ENCODE results near the gene SEC14L5. TPM values are rescaled to one million over a fixed set of nuclear protein-coding genes. Genes with fewer than 3 reads are reported as not detected.

SEC14L5 gene
- total and polyA plus RNA-seq, 10 of the 15 experiments (the other 5 are each of a cell fraction or from before 2014, with no cell fraction given): 0.01 TPM; not detected in 9

GRCh38 chr16:5040451-5040850 lies 82.3 kb downstream of the SEC14L5 start (continued):
- no peak for TF ChIP-seq ZBTB11 (CRISPR knock-in tag; IDR thresholded peaks at IDR 0.05)
- no peak for TF ChIP-seq MYB (IDR thresholded peaks at IDR 0.05; ENCODE audit: borderline replicate concordance, low read depth, low read length)
- no peak for TF ChIP-seq ATF3 (IDR thresholded peaks at IDR 0.05; ENCODE audit: borderline replicate concordance, extremely low read depth, low read depth, low read length)
- no peak for TF ChIP-seq EZH2 (IDR thresholded peaks at IDR 0.05; ENCODE audit: borderline replicate concordance, control insufficient read depth, low read depth, low read length)
- TF ChIP-seq WRNIP1 (IDR thresholded peaks at IDR 0.05; ENCODE audit: borderline replicate concordance, low read depth, low read length): no peak
- no peak for TF ChIP-seq CBX5 (IDR thresholded peaks at IDR 0.05; ENCODE audit: low read depth)
- TF ChIP-seq NBN (IDR thresholded peaks at IDR 0.05): no peak
- TF ChIP-seq IKZF2 (IDR thresholded peaks at IDR 0.05): no peak
- no peak for TF ChIP-seq IRF4 (IDR thresholded peaks at IDR 0.05; ENCODE audit: low read depth, low read length)
- no peak for TF ChIP-seq POLR2AphosphoS5 (IDR thresholded peaks at IDR 0.05; ENCODE audit: low read length)
- no peak for TF ChIP-seq NFIC (IDR thresholded peaks at IDR 0.05; ENCODE audit: low read depth, low read length)
- no peak for TF ChIP-seq RFX5 (IDR thresholded peaks at IDR 0.05; ENCODE audit: low read depth, low read length)
- no peak for TF ChIP-seq ZBTB40 (IDR thresholded peaks at IDR 0.05; ENCODE audit: borderline replicate concordance)
- no peak for TF ChIP-seq NFYB (IDR thresholded peaks at IDR 0.05; ENCODE audit: insufficient read depth, low read depth, low read length)

All from GM12878 (cell line).